H1 (cell line): ENCODE data around the gene CCNE1.

ENCODE experiments used
- CTCF ChIP-seq, 3 experiments: IDR thresholded peaks; 1 replicate in 2 of 3; 2 replicates in 1 of 3; pipeline versions ENCODE4 v1.5.1 to v1.6.1; 2011; ENCODE audit warnings: low read length in 3 of 3, mild to moderate bottlenecking in 3 of 3, inconsistent platforms in 2 of 3, low read depth in 1 of 3, moderate library complexity in 1 of 3; ENCODE audit not compliant: insufficient read depth in 1 of 3; ENCODE audit errors: control extremely low read depth in 1 of 3
- EP300 ChIP-seq, 2 experiments: IDR thresholded peaks; 1 replicate in 1 of 2; 2 replicates in 1 of 2; pipeline ENCODE4 v1.6.1; 2011 to 2012; ENCODE audit warnings: low read depth in 2 of 2, low read length in 2 of 2, mild to moderate bottlenecking in 2 of 2, borderline replicate concordance in 1 of 2, inconsistent platforms in 1 of 2, moderate library complexity in 1 of 2
- TAF1 ChIP-seq: IDR thresholded peaks from 2 replicates; pipeline ENCODE4 v1.6.1; 2011; ENCODE audit warnings: mild to moderate bottlenecking, low read depth, low read length

- TF ChIP-seq CTCF (IDR thresholded peaks at IDR 0.05; ENCODE audit: control extremely low read depth in 1 of 3, insufficient read depth in 1 of 3, low read depth in 1 of 3, low read length in 3 of 3) (no peak), EP300 (IDR thresholded peaks at IDR 0.05; ENCODE audit: borderline replicate concordance in 1 of 2, low read depth in 2 of 2, low read length in 2 of 2) (no peak), TAF1 (no peak)
These were observed 45.7 kb upstream of the CCNE1 start for GRCh38 chr19:29766100-29766499.
